ENCODE measurements around the gene SCAMP4. TPM values are rescaled to one million over a fixed set of nuclear protein-coding genes. Genes with fewer than 3 reads are reported as not detected.

Gene SCAMP4
- total and polyA plus RNA-seq, 2 of the 13 experiments (the other 11 are each of a cell fraction or from before 2014, with no cell fraction given), result 10.7 to 13.7 TPM

- TF ChIP-seq ZBTB43 (CRISPR knock-in tag; conservative IDR thresholded peaks at IDR 0.05) (no peak), ZNF350 (CRISPR knock-in tag; IDR thresholded peaks at IDR 0.05; ENCODE audit: borderline replicate concordance, low read depth) (peak; percentile 64; the same call in 1 of the 2 replicates), PRMT3 (CRISPR knock-in tag; IDR thresholded peaks at IDR 0.05; ENCODE audit: borderline replicate concordance, low read depth) (no peak; the same call in 1 of the 2 replicates), MEF2D (CRISPR knock-in tag; IDR thresholded peaks at IDR 0.05) (no peak), ZNF792 (CRISPR knock-in tag; IDR thresholded peaks at IDR 0.05) (no peak), ZBTB42 (CRISPR knock-in tag; IDR thresholded peaks at IDR 0.05) (0 out of 2 replicates have a peak, but pooled peaks have one; percentile 28), ZNF660 (CRISPR knock-in tag; IDR thresholded peaks at IDR 0.05; ENCODE audit: borderline replicate concordance, low read depth) (no peak), KAT7 (CRISPR knock-in tag; IDR thresholded peaks at IDR 0.05; ENCODE audit: borderline replicate concordance) (peak; percentile 67; the same call in 1 of the 2 replicates), ZNF530 (CRISPR knock-in tag; IDR thresholded peaks at IDR 0.05; ENCODE audit: low read depth) (no peak), MBNL3 (CRISPR knock-in tag; conservative IDR thresholded peaks at IDR 0.05) (no peak), SIN3B (IDR thresholded peaks at IDR 0.05; ENCODE audit: low read length) (no peak), NCOA1 (CRISPR knock-in tag; IDR thresholded peaks at IDR 0.05) (0 out of 2 replicates have a peak, but pooled peaks have one; percentile 54), ATAD3A (CRISPR knock-in tag; IDR thresholded peaks at IDR 0.05) (no peak), CENPBD1 (CRISPR knock-in tag; IDR thresholded peaks at IDR 0.05; ENCODE audit: borderline replicate concordance, low read depth) (no peak), EED (CRISPR knock-in tag; IDR thresholded peaks at IDR 0.05) (no peak), ZNF224 (CRISPR knock-in tag; IDR thresholded peaks at IDR 0.05) (0 out of 2 replicates have a peak, but pooled peaks have one; percentile 48), ZNF333 (CRISPR knock-in tag; IDR thresholded peaks at IDR 0.05; ENCODE audit: borderline replicate concordance) (no peak), GLMP (CRISPR knock-in tag; IDR thresholded peaks at IDR 0.05; ENCODE audit: borderline replicate concordance) (no peak), ZNF335 (CRISPR knock-in tag; IDR thresholded peaks at IDR 0.05) (no peak), ZNF24 (IDR thresholded peaks at IDR 0.05) (no peak), ZNF605 (CRISPR knock-in tag; IDR thresholded peaks at IDR 0.05) (peak; percentile 83), RELA (CRISPR knock-in tag; IDR thresholded peaks at IDR 0.05) (0 out of 2 replicates have a peak, but pooled peaks have one; percentile 31), PAX8 (CRISPR knock-in tag; IDR thresholded peaks at IDR 0.05; ENCODE audit: borderline replicate concordance) (0 out of 2 replicates have a peak, but pooled peaks have one; percentile 19), POLR2A (IDR thresholded peaks at IDR 0.05; ENCODE audit: insufficient read depth in 1 of 2, low read depth in 2 of 2, low read length in 2 of 2) (peak; percentile 57 to 62; a peak in 3 of 4 replicates), PHF5A (CRISPR knock-in tag; IDR thresholded peaks at IDR 0.05; ENCODE audit: low read depth, unreplicated experiment) (no peak)
- TF ChIP-seq, protein P1, sequence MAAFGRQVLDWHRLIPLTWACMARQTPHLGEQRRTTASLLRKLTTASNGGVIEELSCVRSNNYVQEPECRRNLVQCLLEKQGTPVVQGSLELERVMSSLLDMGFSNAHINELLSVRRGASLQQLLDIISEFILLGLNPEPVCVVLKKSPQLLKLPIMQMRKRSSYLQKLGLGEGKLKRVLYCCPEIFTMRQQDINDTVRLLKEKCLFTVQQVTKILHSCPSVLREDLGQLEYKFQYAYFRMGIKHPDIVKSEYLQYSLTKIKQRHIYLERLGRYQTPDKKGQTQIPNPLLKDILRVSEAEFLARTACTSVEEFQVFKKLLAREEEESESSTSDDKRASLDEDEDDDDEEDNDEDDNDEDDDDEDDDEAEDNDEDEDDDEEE (CRISPR knock-in tag; IDR thresholded peaks at IDR 0.05), result no peak
Measured at GRCh38 chr19:1864480-1865171, 40.6 kb upstream of the SCAMP4 start (continued).

All from HepG2 (cell line).